HL-60 (cell line): ENCODE results near the gene SMG5.

Experiments
- DNase-seq, 2 experiments: peaks; one replicate each; pipeline ENCODE4 v3.0.0-alpha.2; 2010 to 2020; ENCODE audit warnings: low read depth in 1 of 2, low spot score in 1 of 2
- H3K27ac ChIP-seq: fragments of 250-450 bp; sonication (Bioruptor Pico); replicated peaks from 2 replicates; pipeline ENCODE4 v1.5.1; 2020; ENCODE audit warnings: mild to moderate bottlenecking, moderate library complexity
- H3K27me3 ChIP-seq: fragments of 250-450 bp; sonication (Bioruptor Pico); 2 replicates; pipeline ENCODE4 v1.5.1; 2021; ENCODE audit warnings: mild to moderate bottlenecking, moderate library complexity; ENCODE audit not compliant: insufficient read depth, poor library complexity, severe bottlenecking
- H3K4me3 ChIP-seq: replicated peaks from 2 replicates; pipeline ENCODE4 v1.5.1; 2011; ENCODE audit warnings: mild to moderate bottlenecking, control low read depth, low read length; ENCODE audit not compliant: insufficient read depth
- GABPA ChIP-seq: IDR thresholded peaks from 2 replicates; pipeline ENCODE4 v1.6.1; 2012; ENCODE audit warnings: low read depth
- POLR2AphosphoS5 ChIP-seq: IDR thresholded peaks from 2 replicates; pipeline ENCODE4 v1.6.1; 2012; ENCODE audit warnings: low read depth
- SPI1 ChIP-seq: IDR thresholded peaks from 2 replicates; pipeline ENCODE4 v1.6.1; 2012; ENCODE audit warnings: low read depth, mild to moderate bottlenecking, borderline replicate concordance
- TF ChIP-seq, protein P1 (sequence below): IDR thresholded peaks from one replicate; pipeline ENCODE4 v1.5.1; 2011; ENCODE audit warnings: low read length, control low read depth, inconsistent platforms; ENCODE audit not compliant: insufficient read depth
- TF ChIP-seq, protein P2 (sequence below): IDR thresholded peaks from 2 replicates; pipeline ENCODE4 v1.6.1; 2012; ENCODE audit warnings: low read depth; ENCODE audit not compliant: insufficient replicate concordance

Gene SMG5

DNA sequence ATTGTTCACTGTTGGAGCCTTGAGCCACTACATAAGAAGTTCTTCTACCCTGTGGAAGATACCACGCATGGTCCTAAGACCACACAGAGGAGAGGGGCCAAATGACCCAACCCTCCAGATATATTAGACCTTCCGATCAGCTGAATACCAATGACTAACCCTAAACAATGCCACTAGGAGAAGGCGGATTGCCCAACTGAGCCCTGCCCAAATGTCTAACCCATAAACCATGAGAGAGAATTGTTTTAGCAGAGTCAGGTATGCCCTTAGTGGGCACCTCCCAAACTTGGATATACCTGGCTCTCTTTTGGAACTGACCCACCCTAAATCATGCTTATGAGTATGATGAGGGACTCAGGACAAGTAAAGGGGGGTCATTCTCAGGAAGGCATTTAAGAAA, 12.3 kb downstream of the SMG5 start:
- Histone ChIP-seq H3K27me3 (no peaks in the 10 kb centered on the region), H3K27ac (no peak overlapping the region), H3K4me3 (no peak overlapping the region)
- no peak for TF ChIP-seq GABPA
- TF ChIP-seq SPI1 = no peak
- TF ChIP-seq POLR2AphosphoS5 = no peak
- TF ChIP-seq, protein P1, sequence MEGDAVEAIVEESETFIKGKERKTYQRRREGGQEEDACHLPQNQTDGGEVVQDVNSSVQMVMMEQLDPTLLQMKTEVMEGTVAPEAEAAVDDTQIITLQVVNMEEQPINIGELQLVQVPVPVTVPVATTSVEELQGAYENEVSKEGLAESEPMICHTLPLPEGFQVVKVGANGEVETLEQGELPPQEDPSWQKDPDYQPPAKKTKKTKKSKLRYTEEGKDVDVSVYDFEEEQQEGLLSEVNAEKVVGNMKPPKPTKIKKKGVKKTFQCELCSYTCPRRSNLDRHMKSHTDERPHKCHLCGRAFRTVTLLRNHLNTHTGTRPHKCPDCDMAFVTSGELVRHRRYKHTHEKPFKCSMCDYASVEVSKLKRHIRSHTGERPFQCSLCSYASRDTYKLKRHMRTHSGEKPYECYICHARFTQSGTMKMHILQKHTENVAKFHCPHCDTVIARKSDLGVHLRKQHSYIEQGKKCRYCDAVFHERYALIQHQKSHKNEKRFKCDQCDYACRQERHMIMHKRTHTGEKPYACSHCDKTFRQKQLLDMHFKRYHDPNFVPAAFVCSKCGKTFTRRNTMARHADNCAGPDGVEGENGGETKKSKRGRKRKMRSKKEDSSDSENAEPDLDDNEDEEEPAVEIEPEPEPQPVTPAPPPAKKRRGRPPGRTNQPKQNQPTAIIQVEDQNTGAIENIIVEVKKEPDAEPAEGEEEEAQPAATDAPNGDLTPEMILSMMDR = no peak
- TF ChIP-seq, protein P2, sequence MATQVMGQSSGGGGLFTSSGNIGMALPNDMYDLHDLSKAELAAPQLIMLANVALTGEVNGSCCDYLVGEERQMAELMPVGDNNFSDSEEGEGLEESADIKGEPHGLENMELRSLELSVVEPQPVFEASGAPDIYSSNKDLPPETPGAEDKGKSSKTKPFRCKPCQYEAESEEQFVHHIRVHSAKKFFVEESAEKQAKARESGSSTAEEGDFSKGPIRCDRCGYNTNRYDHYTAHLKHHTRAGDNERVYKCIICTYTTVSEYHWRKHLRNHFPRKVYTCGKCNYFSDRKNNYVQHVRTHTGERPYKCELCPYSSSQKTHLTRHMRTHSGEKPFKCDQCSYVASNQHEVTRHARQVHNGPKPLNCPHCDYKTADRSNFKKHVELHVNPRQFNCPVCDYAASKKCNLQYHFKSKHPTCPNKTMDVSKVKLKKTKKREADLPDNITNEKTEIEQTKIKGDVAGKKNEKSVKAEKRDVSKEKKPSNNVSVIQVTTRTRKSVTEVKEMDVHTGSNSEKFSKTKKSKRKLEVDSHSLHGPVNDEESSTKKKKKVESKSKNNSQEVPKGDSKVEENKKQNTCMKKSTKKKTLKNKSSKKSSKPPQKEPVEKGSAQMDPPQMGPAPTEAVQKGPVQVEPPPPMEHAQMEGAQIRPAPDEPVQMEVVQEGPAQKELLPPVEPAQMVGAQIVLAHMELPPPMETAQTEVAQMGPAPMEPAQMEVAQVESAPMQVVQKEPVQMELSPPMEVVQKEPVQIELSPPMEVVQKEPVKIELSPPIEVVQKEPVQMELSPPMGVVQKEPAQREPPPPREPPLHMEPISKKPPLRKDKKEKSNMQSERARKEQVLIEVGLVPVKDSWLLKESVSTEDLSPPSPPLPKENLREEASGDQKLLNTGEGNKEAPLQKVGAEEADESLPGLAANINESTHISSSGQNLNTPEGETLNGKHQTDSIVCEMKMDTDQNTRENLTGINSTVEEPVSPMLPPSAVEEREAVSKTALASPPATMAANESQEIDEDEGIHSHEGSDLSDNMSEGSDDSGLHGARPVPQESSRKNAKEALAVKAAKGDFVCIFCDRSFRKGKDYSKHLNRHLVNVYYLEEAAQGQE = no peak
- no peak for DNase-seq

DNA sequence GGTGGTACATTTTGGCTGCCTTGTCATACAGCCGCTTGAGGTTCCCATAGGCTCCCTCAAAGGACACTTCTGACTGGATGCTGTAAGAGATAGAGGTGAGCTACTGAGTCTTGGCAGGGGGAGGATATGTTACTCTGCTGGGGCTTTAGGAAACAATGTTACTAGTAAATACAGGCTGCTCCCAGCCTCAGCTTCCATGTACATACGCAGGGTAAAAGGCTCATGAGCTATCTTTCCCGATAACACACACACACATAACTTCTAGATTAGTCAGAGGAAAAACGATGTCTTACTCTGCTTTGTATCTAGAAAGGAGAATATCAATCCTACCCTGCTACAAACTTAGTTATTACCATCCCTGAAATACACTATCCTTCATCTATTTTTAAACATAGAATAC, 14.3 kb downstream of the SMG5 start:
- Histone ChIP-seq H3K27me3 (no peaks in the 10 kb centered on the region), H3K27ac (no peak overlapping the region), H3K4me3 (no peak overlapping the region)
- DNase-seq = no peak
- TF ChIP-seq POLR2AphosphoS5 (no peak), SPI1 (no peak), GABPA (no peak)
- TF ChIP-seq, protein P1 = no peak
- TF ChIP-seq, protein P2 = no peak

DNA sequence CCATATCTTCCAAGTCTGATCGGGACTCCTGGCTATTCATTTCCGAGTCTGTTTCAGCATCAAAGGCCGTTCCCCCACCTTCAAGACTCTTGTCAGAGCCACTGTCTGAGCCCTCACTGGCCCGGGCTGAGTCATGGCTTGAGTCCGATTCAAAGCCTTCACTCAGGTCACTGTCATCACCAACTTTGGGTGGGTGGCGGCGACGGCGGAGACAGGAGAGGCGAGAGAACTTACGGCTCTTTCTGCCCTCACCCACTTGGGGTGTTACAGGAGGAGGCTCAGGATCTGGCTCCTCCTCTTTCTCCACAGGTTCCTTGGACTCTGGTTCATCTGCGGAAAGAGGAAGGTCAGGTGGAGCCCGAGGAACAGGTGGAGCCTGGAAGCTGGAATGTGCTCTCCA, 16.6 kb downstream of the SMG5 start:
- TF ChIP-seq GABPA = no peak
- no peak for TF ChIP-seq POLR2AphosphoS5
- TF ChIP-seq, protein P1 = no peak
- TF ChIP-seq, protein P2 = no peak
- TF ChIP-seq SPI1 = no peak
- Histone ChIP-seq H3K27ac (no peak overlapping the region), H3K4me3 (no peak overlapping the region), H3K27me3 (no peaks in the 10 kb centered on the region)
- DNase-seq = no peak
